Measurements from ENCODE around the gene LEPR.

The LEPR gene

GRCh38 chr1:65409816-65410326, 10.6 kb upstream of the LEPR start:
- FAIRE-seq = no peak

GRCh38 chr1:65412256-65412983, 8.0 kb upstream of the LEPR start:
- no peak for FAIRE-seq

- FAIRE-seq = no peak
Measured at GRCh38 chr1:65412984-65413375, 7.5 kb upstream of the LEPR start.

GRCh38 chr1:65414538-65414937, 5.9 kb upstream of the LEPR start:
- FAIRE-seq = no peak

- FAIRE-seq = no peak
Measured at GRCh38 chr1:65416767-65417166, 3.7 kb upstream of the LEPR start.

- no peak for FAIRE-seq
Measured at GRCh38 chr1:65417729-65418128, 2.7 kb upstream of the LEPR start.

- FAIRE-seq = no peak
Measured at GRCh38 chr1:65418522-65419185, 1.8 kb upstream of the LEPR start.

- peak; percentile 22 for FAIRE-seq
Measured at GRCh38 chr1:65419681-65420589, 533 bp upstream of the LEPR start.

GRCh38 chr1:65421351-65422025, 1.0 kb downstream of the LEPR start:
- FAIRE-seq = no peak

- no peak for FAIRE-seq
Measured at GRCh38 chr1:65422241-65423203, 2.1 kb downstream of the LEPR start.

GRCh38 chr1:65423884-65424572, 3.6 kb downstream of the LEPR start:
- no peak for FAIRE-seq

GRCh38 chr1:65424573-65424889, 4.1 kb downstream of the LEPR start:
- FAIRE-seq = no peak

GRCh38 chr1:65425006-65425405, 4.5 kb downstream of the LEPR start:
- no peak for FAIRE-seq

GRCh38 chr1:65425697-65426096, 5.2 kb downstream of the LEPR start:
- FAIRE-seq = no peak

- FAIRE-seq = no peak
Measured at GRCh38 chr1:65429078-65429477, 8.6 kb downstream of the LEPR start.

GRCh38 chr1:65429806-65430205, 9.3 kb downstream of the LEPR start:
- FAIRE-seq = no peak

- peak; percentile 87 for FAIRE-seq
Measured at GRCh38 chr1:65431111-65431705, 10.7 kb downstream of the LEPR start.

- FAIRE-seq = no peak
Measured at GRCh38 chr1:65432918-65433317, 12.4 kb downstream of the LEPR start.

GRCh38 chr1:65434255-65434654, 13.8 kb downstream of the LEPR start:
- no peak for FAIRE-seq

- no peak for FAIRE-seq
Measured at GRCh38 chr1:65434760-65435159, 14.3 kb downstream of the LEPR start.

GRCh38 chr1:65435987-65436386, 15.5 kb downstream of the LEPR start:
- no peak for FAIRE-seq
